ENCODE results near the gene KRT33A.

KRT33A gene

GRCh38 chr17:41324180-41325075 lies 26.2 kb downstream of the KRT33A start:
- no peak for DNase-seq (ENCODE audit: low spot score)
- TF ChIP-seq CTCF (IDR thresholded peaks at IDR 0.05; ENCODE audit: extremely low read depth, insufficient read depth, missing control alignments), result no peak
- in situ Hi-C loops (cut with MboI; ENCODE audit: low pct_unique_long_range_greater_than_20kb, low sequenced_read_pairs, unreplicated experiment), result no loop called here

- no peak for DNase-seq (ENCODE audit: low spot score)
- in situ Hi-C loops (cut with MboI; ENCODE audit: low pct_unique_long_range_greater_than_20kb, low sequenced_read_pairs, unreplicated experiment), result no loop called here
- TF ChIP-seq CTCF (IDR thresholded peaks at IDR 0.05; ENCODE audit: extremely low read depth, insufficient read depth, missing control alignments), result no peak
These were observed 27.4 kb downstream of the KRT33A start for GRCh38 chr17:41322903-41323895.

GRCh38 chr17:41322094-41322902 lies 28.3 kb downstream of the KRT33A start:
- DNase-seq (ENCODE audit: low spot score), result peak; percentile 62
- TF ChIP-seq CTCF (IDR thresholded peaks at IDR 0.05; ENCODE audit: extremely low read depth, insufficient read depth, missing control alignments), result peak; percentile 68
- in situ Hi-C loops (cut with MboI; ENCODE audit: low pct_unique_long_range_greater_than_20kb, low sequenced_read_pairs, unreplicated experiment), result no loop called here

GRCh38 chr17:41318231-41318630 lies 32.4 kb downstream of the KRT33A start:
- in situ Hi-C loops (cut with MboI; ENCODE audit: low pct_unique_long_range_greater_than_20kb, low sequenced_read_pairs, unreplicated experiment), result no loop called here
- no peak for DNase-seq (ENCODE audit: low spot score)
- no peak for TF ChIP-seq CTCF (IDR thresholded peaks at IDR 0.05; ENCODE audit: extremely low read depth, insufficient read depth, missing control alignments)

- TF ChIP-seq CTCF (IDR thresholded peaks at IDR 0.05; ENCODE audit: extremely low read depth, insufficient read depth, missing control alignments), result no peak
- in situ Hi-C loops (cut with MboI; ENCODE audit: low pct_unique_long_range_greater_than_20kb, low sequenced_read_pairs, unreplicated experiment), result no loop called here
- no peak for DNase-seq (ENCODE audit: low spot score)
These were observed 34.7 kb downstream of the KRT33A start for GRCh38 chr17:41315814-41316445.
